Activated T-cell treated with anti-CD3 and anti-CD28 coated beads for 1 hour (primary cell): ENCODE results near the gene USP53.
A peak's percentile ranks its signal among the peaks of the same experiment; 100 is the strongest.
"Not testable (repeated sequence)": the region's sequence is repeated elsewhere in the genome, so short reads cannot be mapped to it uniquely, and the experiment has no call there.

ENCODE experiments used
- DNase-seq: peaks from one replicate; pipeline ENCODE4 v3.0.0-alpha.2; 2020; ENCODE audit warnings: low read depth

The USP53 gene

GRCh38 chr4:119271361-119272085 is 59.0 kb downstream of the USP53 start:
- no peak for DNase-seq

- DNase-seq: not testable (repeated sequence)
Measured at GRCh38 chr4:119279541-119279940, 67.0 kb downstream of the USP53 start.

GRCh38 chr4:119279945-119280344 is 67.4 kb downstream of the USP53 start:
- not testable (repeated sequence) for DNase-seq

GRCh38 chr4:119281393-119281792 is 68.9 kb downstream of the USP53 start:
- DNase-seq: no peak

- no peak for DNase-seq
Measured at GRCh38 chr4:119284876-119285780, 72.6 kb downstream of the USP53 start.

- peak; percentile 22 for DNase-seq
Measured at GRCh38 chr4:119286377-119287002, 74.0 kb downstream of the USP53 start.

- no peak for DNase-seq
Measured at GRCh38 chr4:119289313-119289712, 76.8 kb downstream of the USP53 start.

GRCh38 chr4:119290598-119290997 is 78.1 kb downstream of the USP53 start:
- no peak for DNase-seq

GRCh38 chr4:119296356-119296755 is 83.8 kb downstream of the USP53 start:
- no peak for DNase-seq

- DNase-seq: no peak
Measured at GRCh38 chr4:119297795-119298194, 85.3 kb downstream of the USP53 start.

- no peak for DNase-seq
Measured at GRCh38 chr4:119299260-119299671, 86.8 kb downstream of the USP53 start.

GRCh38 chr4:119299741-119300100 is 87.2 kb downstream of the USP53 start:
- DNase-seq: no peak

GRCh38 chr4:119300101-119300978 is 87.8 kb downstream of the USP53 start:
- peak; percentile 84 for DNase-seq

GRCh38 chr4:119302073-119302832 is 89.7 kb downstream of the USP53 start:
- no peak for DNase-seq

- DNase-seq: no peak
Measured at GRCh38 chr4:119303587-119304305, 91.2 kb downstream of the USP53 start.

GRCh38 chr4:119304431-119304830 is 91.9 kb downstream of the USP53 start:
- no peak for DNase-seq

- no peak for DNase-seq
Measured at GRCh38 chr4:119307606-119308005, 95.1 kb downstream of the USP53 start.

GRCh38 chr4:119310826-119311225 is 98.3 kb downstream of the USP53 start:
- no peak for DNase-seq

GRCh38 chr4:119313237-119313636 is 100.7 kb downstream of the USP53 start:
- no peak for DNase-seq

GRCh38 chr4:119314356-119314755 is 101.8 kb downstream of the USP53 start:
- no peak for DNase-seq
